ENCODE results near the gene AFF2. TPM values are rescaled to one million over a fixed set of nuclear protein-coding genes. Genes with fewer than 3 reads are reported as not detected.

AFF2 gene
- total and polyA plus RNA-seq, 2 experiments from 2014 or later, result 0.31 to 0.54 TPM

DNA sequence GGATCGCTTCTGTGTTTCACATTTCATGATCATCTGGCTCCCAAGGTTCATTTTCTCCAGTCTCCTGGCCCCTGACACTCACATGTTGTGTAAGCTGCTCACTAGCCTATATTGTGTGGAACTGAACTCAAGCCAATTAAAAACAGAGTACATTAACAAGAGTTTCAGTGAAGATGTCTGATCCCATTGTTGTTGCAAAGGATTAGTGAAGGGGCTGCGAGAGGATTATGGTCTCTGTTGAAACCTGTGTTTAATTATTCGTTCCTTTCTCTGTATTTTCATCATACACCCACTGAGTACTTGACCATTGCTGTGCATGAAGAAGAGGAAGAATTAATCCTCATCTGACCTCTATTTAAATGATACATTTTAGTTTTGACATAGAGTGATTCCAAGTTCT lies 54.7 kb downstream of the AFF2 start:
- Histone ChIP-seq H3K27me3 (replicated peaks; ENCODE audit: insufficient read depth) (no peaks in the 10 kb centered on the region), H4K20me1 (ENCODE audit: insufficient read depth) (no peaks in the 10 kb centered on the region), H3K4me1 (ENCODE audit: insufficient read depth) (no peaks in the 10 kb centered on the region), H3K9me3 (ENCODE audit: low read depth) (no peaks in the 10 kb centered on the region), H2AFZ (no peak overlapping the region), H3K36me3 (ENCODE audit: low read depth) (no peaks in the 10 kb centered on the region), H3K4me2 (ENCODE audit: unreplicated experiment) (no peak overlapping the region), H3K4me3 (no peak overlapping the region), H3F3A (ENCODE audit: insufficient read depth) (no peaks in the 10 kb centered on the region), H3K9ac (no peak overlapping the region), H3K9me2 (ENCODE audit: insufficient read depth) (no peaks in the 10 kb centered on the region), H3K27ac (no peak overlapping the region), H3K79me2 (ENCODE audit: insufficient read depth) (no peaks in the 10 kb centered on the region)
- TF ChIP-seq EZH2phosphoT487 (IDR thresholded peaks at IDR 0.05; ENCODE audit: insufficient read depth, low read depth) (no peak), EZH2 (IDR thresholded peaks at IDR 0.05; ENCODE audit: insufficient read depth, poor library complexity, severe bottlenecking) (no peak)
- DNase-seq, result no peak
- in situ Hi-C loops (cut with MboI), result no loop called here
- 47 to 63% methylated on average over 3 of the region's 3 CpGs for WGBS, 2 experiments (ENCODE audit: low coverage in 1 of 2, low lambda C conversion rate in 2 of 2, missing lambda C conversion rate in 2 of 2)

DNA sequence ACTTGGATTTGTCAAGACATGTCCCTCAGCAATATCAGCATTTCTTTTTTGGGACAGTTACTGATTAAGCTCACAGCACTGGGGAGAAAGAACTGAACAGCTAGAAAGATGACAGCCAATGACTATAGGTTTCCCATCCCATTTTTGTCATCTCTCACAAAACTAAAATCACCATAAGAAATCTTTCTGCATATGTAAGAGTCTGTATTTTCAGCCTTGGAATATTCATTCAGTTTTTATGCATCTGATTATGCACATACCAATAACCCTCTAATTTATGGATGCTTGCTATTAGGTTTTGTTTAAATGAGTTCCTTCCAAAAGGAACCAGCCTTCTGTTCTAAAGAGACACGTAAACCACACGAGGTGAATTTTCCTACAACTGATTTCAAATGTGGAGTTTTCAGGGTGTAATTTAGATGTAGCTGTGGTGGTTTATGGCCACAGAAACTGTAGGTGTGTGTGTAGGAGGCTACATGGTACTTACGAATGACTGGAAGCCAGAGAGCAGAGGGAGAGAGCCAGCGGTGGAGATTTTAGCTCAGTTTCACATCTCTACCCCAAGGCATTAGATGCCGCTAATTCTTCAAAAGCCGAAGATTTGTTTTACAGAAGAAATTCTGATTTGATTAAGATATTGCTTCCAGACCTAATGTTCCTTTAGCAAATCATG lies 55.3 kb downstream of the AFF2 start:
- H3K4me2 ChIP-seq (ENCODE audit: unreplicated experiment), result no peak overlapping the region
- TF ChIP-seq EZH2 (IDR thresholded peaks at IDR 0.05; ENCODE audit: insufficient read depth, poor library complexity, severe bottlenecking) (no peak), EZH2phosphoT487 (IDR thresholded peaks at IDR 0.05; ENCODE audit: insufficient read depth, low read depth) (no peak)
- in situ Hi-C loops (cut with MboI), result no loop called here
- no peak for DNase-seq
- no peaks in the 10 kb centered on the region for H3K9me2 ChIP-seq (ENCODE audit: insufficient read depth)
- no peak overlapping the region for H3K9ac ChIP-seq
- H3K4me3 ChIP-seq, result no peak overlapping the region
- H3K27ac ChIP-seq, result no peak overlapping the region
- H3K27me3 ChIP-seq (replicated peaks; ENCODE audit: insufficient read depth), result no peaks in the 10 kb centered on the region
- no peak overlapping the region for H2AFZ ChIP-seq
- H3K4me1 ChIP-seq (ENCODE audit: insufficient read depth), result no peaks in the 10 kb centered on the region
- no peaks in the 10 kb centered on the region for H3K9me3 ChIP-seq (ENCODE audit: low read depth)
- H3K79me2 ChIP-seq (ENCODE audit: insufficient read depth), result no peaks in the 10 kb centered on the region
- 83 to 95% methylated on average over 6 of the region's 6 CpGs for WGBS, 2 experiments (ENCODE audit: low coverage in 1 of 2, low lambda C conversion rate in 2 of 2, missing lambda C conversion rate in 2 of 2)
- H3F3A ChIP-seq (ENCODE audit: insufficient read depth), result no peaks in the 10 kb centered on the region
- H4K20me1 ChIP-seq (ENCODE audit: insufficient read depth), result no peaks in the 10 kb centered on the region
- no peaks in the 10 kb centered on the region for H3K36me3 ChIP-seq (ENCODE audit: low read depth)

DNA sequence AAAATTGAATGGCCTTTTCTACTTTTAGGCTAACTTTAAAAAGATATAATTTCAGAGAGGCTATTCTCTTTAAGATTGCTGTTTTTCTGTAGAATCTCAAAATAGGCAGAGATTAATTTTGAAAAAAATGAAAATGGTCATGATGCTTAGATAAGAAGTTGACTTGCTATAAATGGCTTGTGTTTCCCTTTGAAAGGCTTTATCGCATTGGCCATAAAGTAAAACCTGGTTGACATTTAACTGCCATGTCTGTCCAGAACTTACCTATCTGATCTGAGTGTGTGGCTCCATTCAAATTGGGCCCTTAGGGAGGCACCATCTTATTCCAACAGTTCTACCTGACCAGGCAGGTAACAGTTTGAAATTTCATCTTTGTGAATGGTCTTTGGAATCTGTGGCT lies 56.1 kb downstream of the AFF2 start:
- H3K4me3 ChIP-seq, result no peak overlapping the region
- no peak for DNase-seq
- H3K79me2 ChIP-seq (ENCODE audit: insufficient read depth), result no peaks in the 10 kb centered on the region
- no peaks in the 10 kb centered on the region for H3K9me3 ChIP-seq (ENCODE audit: low read depth)
- in situ Hi-C loops (cut with MboI), result no loop called here
- no peaks in the 10 kb centered on the region for H3K36me3 ChIP-seq (ENCODE audit: low read depth)
- H2AFZ ChIP-seq, result no peak overlapping the region
- no peaks in the 10 kb centered on the region for H3K27me3 ChIP-seq (replicated peaks; ENCODE audit: insufficient read depth)
- no peaks in the 10 kb centered on the region for H4K20me1 ChIP-seq (ENCODE audit: insufficient read depth)
- 93 to 100% methylated on average over 1 of the region's 1 CpG for WGBS, 2 experiments (ENCODE audit: low coverage in 1 of 2, low lambda C conversion rate in 2 of 2, missing lambda C conversion rate in 2 of 2)
- no peak overlapping the region for H3K9ac ChIP-seq
- H3K27ac ChIP-seq, result no peak overlapping the region
- no peaks in the 10 kb centered on the region for H3F3A ChIP-seq (ENCODE audit: insufficient read depth)
- H3K4me2 ChIP-seq (ENCODE audit: unreplicated experiment), result no peak overlapping the region
- TF ChIP-seq EZH2 (IDR thresholded peaks at IDR 0.05; ENCODE audit: insufficient read depth, poor library complexity, severe bottlenecking), result no peak
- TF ChIP-seq EZH2phosphoT487 (IDR thresholded peaks at IDR 0.05; ENCODE audit: insufficient read depth, low read depth), result no peak
- no peaks in the 10 kb centered on the region for H3K9me2 ChIP-seq (ENCODE audit: insufficient read depth)
- H3K4me1 ChIP-seq (ENCODE audit: insufficient read depth), result no peaks in the 10 kb centered on the region

DNA sequence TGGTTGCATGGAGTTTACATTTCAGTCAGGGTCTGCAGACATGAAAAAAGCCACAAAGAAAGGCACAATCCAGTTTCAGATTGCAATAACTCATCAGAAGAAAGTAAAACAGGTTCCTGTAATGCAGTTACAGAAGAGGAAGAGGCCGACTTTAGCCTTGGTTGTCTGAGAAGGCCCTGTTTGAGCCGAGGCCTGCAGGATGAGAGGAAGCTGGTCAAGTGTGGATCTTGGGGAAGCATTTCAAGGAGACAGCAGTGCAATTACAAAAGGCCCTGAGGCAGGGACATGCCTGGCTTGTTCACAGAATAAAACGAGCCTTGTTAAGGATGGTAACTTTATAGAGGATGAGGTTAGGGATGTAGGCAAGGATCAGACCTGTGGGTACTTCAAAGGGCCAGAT lies 62.4 kb downstream of the AFF2 start:
- WGBS, 2 experiments (ENCODE audit: low coverage in 1 of 2, low lambda C conversion rate in 2 of 2, missing lambda C conversion rate in 2 of 2), result 75 to 83% methylated on average over 3 of the region's 3 CpGs
- H4K20me1 ChIP-seq (ENCODE audit: insufficient read depth), result no peaks in the 10 kb centered on the region
- no peaks in the 10 kb centered on the region for H3K79me2 ChIP-seq (ENCODE audit: insufficient read depth)
- H3K27me3 ChIP-seq (replicated peaks; ENCODE audit: insufficient read depth), result no peaks in the 10 kb centered on the region
- H3F3A ChIP-seq (ENCODE audit: insufficient read depth), result no peaks in the 10 kb centered on the region
- in situ Hi-C loops (cut with MboI), result no loop called here
- H3K27ac ChIP-seq, result no peak overlapping the region
- no peak overlapping the region for H2AFZ ChIP-seq
- H3K36me3 ChIP-seq (ENCODE audit: low read depth), result no peaks in the 10 kb centered on the region
- DNase-seq, result no peak
- TF ChIP-seq EZH2phosphoT487 (IDR thresholded peaks at IDR 0.05; ENCODE audit: insufficient read depth, low read depth), result no peak
- TF ChIP-seq EZH2 (IDR thresholded peaks at IDR 0.05; ENCODE audit: insufficient read depth, poor library complexity, severe bottlenecking), result no peak
- peaks cover 11% of the 10 kb centered on the region; the same call in 1 of the 2 replicates for H3K4me1 ChIP-seq (ENCODE audit: insufficient read depth)
- no peaks in the 10 kb centered on the region for H3K9me2 ChIP-seq (ENCODE audit: insufficient read depth)
- H3K4me2 ChIP-seq (ENCODE audit: unreplicated experiment), result no peak overlapping the region
- no peak overlapping the region for H3K4me3 ChIP-seq
- H3K9ac ChIP-seq, result no peak overlapping the region
- no peaks in the 10 kb centered on the region for H3K9me3 ChIP-seq (ENCODE audit: low read depth)
